GM12864 (cell line): Measurements from ENCODE around the gene WNT6.

Source experiments
- DNase-seq: peaks from one replicate; pipeline ENCODE4 v3.0.0-alpha.2; 2011; ENCODE audit warnings: low read depth
- H3K4me3 ChIP-seq: 2 replicates; pipeline ENCODE4 v1.5.1; 2011; ENCODE audit warnings: mild to moderate bottlenecking, low read depth, low read length, control low read depth
- TF ChIP-seq, protein P1 (sequence below): IDR thresholded peaks from 2 replicates; pipeline ENCODE4 v1.5.1; 2011; ENCODE audit warnings: low read depth, mild to moderate bottlenecking, moderate library complexity, low read length, control low read depth, inconsistent platforms; ENCODE audit errors: missing control alignments

The WNT6 gene

DNA sequence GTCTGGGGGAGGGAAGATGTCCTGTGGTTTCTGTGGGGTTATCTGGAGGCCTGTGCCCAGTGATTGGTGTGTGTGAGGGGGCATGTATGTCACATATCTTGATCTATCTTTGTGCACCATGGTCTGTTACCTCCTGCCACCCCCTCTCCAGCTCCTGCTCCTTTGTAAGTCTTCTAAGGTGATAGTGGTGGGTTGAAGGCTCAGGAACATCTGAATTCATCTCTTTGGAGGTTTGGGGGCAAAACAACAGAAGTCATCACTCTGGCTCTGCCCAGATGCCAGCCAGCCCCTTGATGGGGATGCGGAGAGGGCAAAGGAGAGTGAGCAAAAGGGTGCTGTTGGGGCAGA is 2.7 kb upstream of the WNT6 start:
- DNase-seq, result no peak
- TF ChIP-seq, protein P1, sequence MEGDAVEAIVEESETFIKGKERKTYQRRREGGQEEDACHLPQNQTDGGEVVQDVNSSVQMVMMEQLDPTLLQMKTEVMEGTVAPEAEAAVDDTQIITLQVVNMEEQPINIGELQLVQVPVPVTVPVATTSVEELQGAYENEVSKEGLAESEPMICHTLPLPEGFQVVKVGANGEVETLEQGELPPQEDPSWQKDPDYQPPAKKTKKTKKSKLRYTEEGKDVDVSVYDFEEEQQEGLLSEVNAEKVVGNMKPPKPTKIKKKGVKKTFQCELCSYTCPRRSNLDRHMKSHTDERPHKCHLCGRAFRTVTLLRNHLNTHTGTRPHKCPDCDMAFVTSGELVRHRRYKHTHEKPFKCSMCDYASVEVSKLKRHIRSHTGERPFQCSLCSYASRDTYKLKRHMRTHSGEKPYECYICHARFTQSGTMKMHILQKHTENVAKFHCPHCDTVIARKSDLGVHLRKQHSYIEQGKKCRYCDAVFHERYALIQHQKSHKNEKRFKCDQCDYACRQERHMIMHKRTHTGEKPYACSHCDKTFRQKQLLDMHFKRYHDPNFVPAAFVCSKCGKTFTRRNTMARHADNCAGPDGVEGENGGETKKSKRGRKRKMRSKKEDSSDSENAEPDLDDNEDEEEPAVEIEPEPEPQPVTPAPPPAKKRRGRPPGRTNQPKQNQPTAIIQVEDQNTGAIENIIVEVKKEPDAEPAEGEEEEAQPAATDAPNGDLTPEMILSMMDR, result no peak

DNA sequence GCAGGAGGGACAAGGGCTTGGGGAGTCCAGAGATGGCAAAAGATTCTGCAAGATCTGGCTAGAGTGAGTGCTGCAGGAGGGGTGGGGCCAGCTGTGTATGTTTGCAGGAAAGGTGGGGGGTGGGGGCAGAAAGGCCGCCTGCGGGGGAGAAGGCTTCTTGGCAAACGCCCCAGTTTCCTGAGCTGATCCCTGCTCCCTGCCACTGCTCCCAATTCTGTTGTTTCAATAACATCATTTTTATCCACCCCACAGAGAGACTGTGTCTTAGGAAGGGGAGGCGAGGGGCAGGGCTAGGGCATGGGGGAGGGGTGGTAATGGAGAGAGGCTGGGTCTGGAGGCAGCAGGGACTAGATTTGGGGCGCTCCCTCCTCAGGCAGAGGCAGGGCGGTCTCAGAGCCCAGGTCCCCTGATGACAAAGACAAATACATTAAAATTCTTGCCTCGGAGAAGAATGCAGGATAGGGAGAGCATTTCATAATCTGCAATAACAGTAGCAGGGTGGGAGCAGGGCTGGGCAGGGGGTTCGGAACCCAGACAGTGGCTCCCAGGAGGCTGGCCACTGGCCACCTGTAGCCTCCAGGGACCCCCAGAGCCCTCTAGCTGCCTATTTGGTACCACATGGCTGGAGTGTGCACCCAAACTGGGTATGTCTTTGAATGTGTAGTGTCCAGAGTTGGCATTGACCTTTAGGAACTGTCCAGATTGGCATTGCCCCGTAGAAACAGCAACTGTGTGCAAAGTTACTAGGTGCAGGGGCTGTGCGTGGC is 2.1 kb upstream of the WNT6 start:
- no peak overlapping the region for H3K4me3 ChIP-seq
- DNase-seq, result no peak
- TF ChIP-seq, protein P1, result no peak

More for the DNA sequence above, 2.7 kb upstream of the WNT6 start:
- H3K4me3 ChIP-seq, result no peak overlapping the region

DNA sequence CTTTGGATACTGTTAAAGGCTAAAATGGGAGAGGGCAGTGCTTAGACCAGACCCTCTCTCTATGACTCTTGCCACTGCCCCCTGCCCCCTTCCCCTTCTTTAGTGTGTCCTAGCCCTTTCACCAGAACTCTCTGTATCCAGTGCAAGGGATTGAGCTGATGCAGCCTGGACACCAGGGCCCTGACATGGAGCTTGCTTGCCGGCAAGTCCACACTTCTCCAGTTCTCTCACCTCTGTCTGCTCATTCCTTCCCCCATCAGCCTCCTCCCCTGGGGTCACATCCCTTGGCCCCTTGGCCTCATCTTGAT is 1.5 kb upstream of the WNT6 start:
- TF ChIP-seq, protein P1, result no peak
- DNase-seq, result no peak
- no peak overlapping the region for H3K4me3 ChIP-seq

DNA sequence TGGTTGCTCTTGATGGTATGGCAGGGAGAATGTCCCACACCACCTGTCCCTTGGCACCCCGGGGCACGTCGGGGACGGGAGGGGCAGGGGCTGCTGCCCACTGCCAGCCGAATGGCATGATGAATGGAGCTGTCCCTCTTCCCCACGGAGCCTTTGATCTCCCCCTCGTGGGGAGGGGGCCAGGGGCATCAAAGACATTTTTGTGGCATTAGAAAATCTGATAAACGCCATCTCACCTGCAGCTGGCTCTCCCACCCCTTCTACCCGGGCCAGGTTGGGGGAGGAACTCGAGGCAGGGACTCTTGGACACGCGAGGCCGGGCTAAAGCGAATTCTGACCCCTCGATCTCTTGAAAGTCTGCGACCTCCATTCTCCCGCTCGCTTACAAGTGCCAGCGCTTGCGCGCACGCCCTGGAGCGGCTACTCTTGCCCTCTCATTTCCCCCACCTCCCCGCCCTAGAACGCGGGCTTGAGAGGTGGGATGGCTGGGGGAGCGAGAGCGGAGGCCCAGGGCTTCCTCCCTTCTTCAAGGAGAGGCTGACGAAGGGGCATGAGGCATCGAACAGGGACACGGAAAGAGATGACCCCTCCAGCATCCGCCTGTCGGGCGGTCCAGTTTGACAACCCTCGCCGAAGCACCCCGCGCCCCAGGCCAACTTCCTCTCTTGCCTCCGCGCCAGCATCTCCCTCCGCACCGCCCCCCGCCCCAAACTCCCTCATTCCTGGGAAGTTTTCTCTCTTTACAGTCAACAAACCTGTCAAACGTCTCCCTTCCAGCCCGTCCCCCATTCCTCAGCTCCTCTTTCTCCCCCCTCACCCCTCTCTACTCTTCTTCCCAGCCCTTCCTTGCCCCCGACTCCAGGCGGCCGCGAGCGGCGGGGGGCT is 692 bp upstream of the WNT6 start:
- no peak overlapping the region for H3K4me3 ChIP-seq
- no peak for DNase-seq

DNA sequence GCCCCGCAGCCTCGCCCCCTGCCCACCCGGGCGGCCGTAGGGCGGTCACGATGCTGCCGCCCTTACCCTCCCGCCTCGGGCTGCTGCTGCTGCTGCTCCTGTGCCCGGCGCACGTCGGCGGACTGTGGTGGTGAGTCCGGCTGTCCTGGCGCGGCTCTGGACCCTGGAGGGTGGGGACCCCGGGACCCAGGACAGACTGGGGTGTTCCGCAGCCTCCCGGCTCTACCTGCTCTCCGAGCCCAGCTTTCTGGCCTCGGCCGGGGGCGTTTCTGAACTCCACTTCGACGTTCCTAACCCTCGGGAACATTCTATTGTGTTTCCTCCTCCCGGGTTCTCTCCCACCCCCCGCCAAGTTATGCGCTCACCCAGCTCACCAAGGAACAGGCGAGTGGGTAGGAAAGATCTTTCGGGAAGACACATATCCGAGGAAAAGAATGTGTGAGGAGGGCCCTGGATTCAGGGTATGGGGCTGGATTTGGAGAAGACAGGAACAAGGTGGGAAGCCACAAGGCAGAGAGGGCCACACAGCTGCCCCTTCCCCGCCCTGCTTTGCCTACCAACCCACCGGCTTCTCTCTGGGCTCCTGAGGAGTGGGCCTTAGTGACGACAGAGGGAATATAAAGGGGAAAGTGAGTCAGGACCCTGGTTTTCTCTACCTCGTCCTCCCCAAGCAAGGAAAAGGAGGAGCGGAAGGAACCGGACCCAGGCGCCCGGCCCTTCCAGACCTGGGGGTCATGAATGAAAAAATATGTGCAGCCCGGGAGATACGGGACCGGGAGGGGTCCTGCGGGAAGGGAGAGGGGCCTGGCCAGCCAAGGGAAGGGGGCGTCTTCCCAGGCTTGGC is 605 bp downstream of the WNT6 start:
- DNase-seq, result no peak
- no peak overlapping the region for H3K4me3 ChIP-seq
- TF ChIP-seq, protein P1, result no peak

More for the DNA sequence above, 692 bp upstream of the WNT6 start:
- TF ChIP-seq, protein P1, result no peak

DNA sequence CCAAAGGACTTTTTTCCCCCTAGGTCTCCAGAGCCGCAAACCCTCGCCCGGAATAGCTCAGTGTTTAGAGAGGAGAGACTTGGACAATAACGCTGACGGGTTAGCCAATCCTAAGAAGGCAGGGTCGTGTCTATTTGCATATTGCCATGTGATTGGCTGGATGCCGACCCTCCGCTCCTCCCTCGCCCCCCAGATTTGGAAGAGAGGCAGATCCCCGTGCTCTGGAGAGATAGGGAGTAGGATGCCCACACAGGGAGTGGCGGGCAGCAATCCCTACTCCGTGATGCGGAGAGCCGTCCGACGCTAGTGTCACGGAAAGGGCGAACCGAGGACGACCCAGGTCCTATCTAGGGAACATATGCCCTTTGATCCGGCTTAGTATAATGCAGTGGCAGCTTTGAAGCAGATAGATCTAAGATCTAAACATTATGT is 1.4 kb downstream of the WNT6 start:
- no peak for DNase-seq
- TF ChIP-seq, protein P1, result no peak
- no peak overlapping the region for H3K4me3 ChIP-seq
